Stimulated activated CD4-positive, alpha-beta T cell treated with anti-CD3 and anti-CD28 coated beads, Interleukin-4, amount 100 ng/mL, for 24 hours (primary cell): ENCODE measurements around the gene CEP95.

Source experiments
- DNase-seq: peaks from one replicate; pipeline ENCODE4 v3.0.0-alpha.2; 2020

CEP95 gene

GRCh38 chr17:64496348-64496785, 10.4 kb upstream of the CEP95 start:
- DNase-seq = no peak

- peak; percentile 96 for DNase-seq
Measured at GRCh38 chr17:64496786-64497564, 9.8 kb upstream of the CEP95 start, which contains the start of gene POLG2. TSS of gene POLG2 (minus strand) at chr17:64497054. CDS start at chr17:64496968, 86 bp downstream.

GRCh38 chr17:64497565-64498035, 9.2 kb upstream of the CEP95 start:
- DNase-seq = peak; percentile 57

- DNase-seq = no peak
Measured at GRCh38 chr17:64498308-64499203, 8.2 kb upstream of the CEP95 start.

- no peak for DNase-seq
Measured at GRCh38 chr17:64499805-64500486, 6.8 kb upstream of the CEP95 start.

GRCh38 chr17:64500487-64500859, 6.3 kb upstream of the CEP95 start:
- DNase-seq = no peak

- no peak for DNase-seq
Measured at GRCh38 chr17:64500862-64501765, 5.7 kb upstream of the CEP95 start.

GRCh38 chr17:64502021-64502420, 4.8 kb upstream of the CEP95 start:
- no peak for DNase-seq

- DNase-seq = no peak
Measured at GRCh38 chr17:64502809-64503208, 4.0 kb upstream of the CEP95 start.

GRCh38 chr17:64503341-64503740, 3.4 kb upstream of the CEP95 start:
- no peak for DNase-seq

- no peak for DNase-seq
Measured at GRCh38 chr17:64503821-64504768, 2.7 kb upstream of the CEP95 start.

- DNase-seq = no peak
Measured at GRCh38 chr17:64504769-64505339, 1.9 kb upstream of the CEP95 start.

GRCh38 chr17:64505340-64506200, 1.2 kb upstream of the CEP95 start:
- DNase-seq = peak; percentile 86

GRCh38 chr17:64506201-64506575, 589 bp upstream of the CEP95 start, which contains the start of gene DDX5:
TSS of gene DDX5 (minus strand) at chr17:64506289. CDS start at chr17:64506119, 170 bp downstream.
- DNase-seq = peak; percentile 99

GRCh38 chr17:64507413-64507782, 621 bp downstream of the CEP95 start:
- peak; percentile 43 for DNase-seq

GRCh38 chr17:64508683-64509082, 1.9 kb downstream of the CEP95 start:
- no peak for DNase-seq

GRCh38 chr17:64509179-64509578, 2.4 kb downstream of the CEP95 start:
- DNase-seq = no peak

GRCh38 chr17:64515419-64515818, 8.6 kb downstream of the CEP95 start:
- DNase-seq = no peak

- DNase-seq = no peak
Measured at GRCh38 chr17:64515829-64516228, 9.1 kb downstream of the CEP95 start.
